ENCODE measurements around the gene CHST13.

The CHST13 gene

DNA sequence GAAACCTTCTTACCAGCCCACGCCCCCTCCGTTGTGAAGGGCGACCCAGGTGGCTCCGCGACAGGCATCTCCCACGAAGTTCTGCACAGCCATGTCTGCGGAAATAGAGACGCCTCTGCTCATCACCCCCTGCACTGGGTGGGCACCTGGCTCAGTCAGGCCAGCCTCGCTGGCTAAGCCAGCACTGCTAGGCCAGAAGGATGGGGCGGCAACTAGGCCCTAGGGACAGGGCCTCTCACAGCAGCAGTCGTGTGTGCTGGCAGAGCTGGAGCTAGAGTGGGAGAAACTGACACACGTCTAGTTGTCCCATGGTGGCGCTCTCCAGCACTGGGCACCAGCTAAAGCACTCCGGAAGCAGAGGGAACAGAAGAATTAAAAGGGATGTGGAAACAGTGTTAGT, 35.8 kb upstream of the CHST13 start:
- no peaks in the 10 kb centered on the region for H3K27me3 ChIP-seq (ENCODE audit: control insufficient read depth, insufficient read depth, low read length, poor library complexity, severe bottlenecking)
- H3K4me1 ChIP-seq (ENCODE audit: control insufficient read depth, insufficient read depth, low read length) = peaks cover 4% of the 10 kb centered on the region
- H3K36me3 ChIP-seq (ENCODE audit: control insufficient read depth, insufficient read depth, low read length) = no peaks in the 10 kb centered on the region
- 88% methylated on average over 14 of the region's 14 CpGs for WGBS, 2 experiments
- no peaks in the 10 kb centered on the region for H3K9me3 ChIP-seq (ENCODE audit: control insufficient read depth, low read length)
- H3K4me3 ChIP-seq (ENCODE audit: insufficient read depth, low read depth, low read length) = no peak overlapping the region
- no peak overlapping the region for H3K27ac ChIP-seq (ENCODE audit: insufficient read depth, low read depth, low read length, poor library complexity, severe bottlenecking)

GRCh38 chr3:126488886-126489569, 34.9 kb upstream of the CHST13 start:
- Histone ChIP-seq H3K4me3 (ENCODE audit: insufficient read depth, low read depth, low read length) (no peak overlapping the region), H3K27me3 (ENCODE audit: control insufficient read depth, insufficient read depth, low read length, poor library complexity, severe bottlenecking) (no peaks in the 10 kb centered on the region), H3K36me3 (ENCODE audit: control insufficient read depth, insufficient read depth, low read length) (no peaks in the 10 kb centered on the region), H3K9me3 (ENCODE audit: control insufficient read depth, low read length) (no peaks in the 10 kb centered on the region), H3K4me1 (ENCODE audit: control insufficient read depth, insufficient read depth, low read length) (peaks cover 4% of the 10 kb centered on the region), H3K27ac (ENCODE audit: insufficient read depth, low read depth, low read length, poor library complexity, severe bottlenecking) (no peak overlapping the region)
- WGBS, 2 experiments = 95 to 96% methylated on average over 16 of the region's 16 CpGs

GRCh38 chr3:126490619-126491018, 33.3 kb upstream of the CHST13 start:
- H3K4me3 ChIP-seq (ENCODE audit: insufficient read depth, low read depth, low read length) = no peak overlapping the region
- H3K27ac ChIP-seq (ENCODE audit: insufficient read depth, low read depth, low read length, poor library complexity, severe bottlenecking) = no peak overlapping the region
- H3K9me3 ChIP-seq (ENCODE audit: control insufficient read depth, low read length) = no peaks in the 10 kb centered on the region
- no peaks in the 10 kb centered on the region for H3K27me3 ChIP-seq (ENCODE audit: control insufficient read depth, insufficient read depth, low read length, poor library complexity, severe bottlenecking)
- H3K36me3 ChIP-seq (ENCODE audit: control insufficient read depth, insufficient read depth, low read length) = no peaks in the 10 kb centered on the region
- WGBS, 2 experiments = 77% methylated on average over 6 of the region's 6 CpGs
- H3K4me1 ChIP-seq (ENCODE audit: control insufficient read depth, insufficient read depth, low read length) = peaks cover 4% of the 10 kb centered on the region

DNA sequence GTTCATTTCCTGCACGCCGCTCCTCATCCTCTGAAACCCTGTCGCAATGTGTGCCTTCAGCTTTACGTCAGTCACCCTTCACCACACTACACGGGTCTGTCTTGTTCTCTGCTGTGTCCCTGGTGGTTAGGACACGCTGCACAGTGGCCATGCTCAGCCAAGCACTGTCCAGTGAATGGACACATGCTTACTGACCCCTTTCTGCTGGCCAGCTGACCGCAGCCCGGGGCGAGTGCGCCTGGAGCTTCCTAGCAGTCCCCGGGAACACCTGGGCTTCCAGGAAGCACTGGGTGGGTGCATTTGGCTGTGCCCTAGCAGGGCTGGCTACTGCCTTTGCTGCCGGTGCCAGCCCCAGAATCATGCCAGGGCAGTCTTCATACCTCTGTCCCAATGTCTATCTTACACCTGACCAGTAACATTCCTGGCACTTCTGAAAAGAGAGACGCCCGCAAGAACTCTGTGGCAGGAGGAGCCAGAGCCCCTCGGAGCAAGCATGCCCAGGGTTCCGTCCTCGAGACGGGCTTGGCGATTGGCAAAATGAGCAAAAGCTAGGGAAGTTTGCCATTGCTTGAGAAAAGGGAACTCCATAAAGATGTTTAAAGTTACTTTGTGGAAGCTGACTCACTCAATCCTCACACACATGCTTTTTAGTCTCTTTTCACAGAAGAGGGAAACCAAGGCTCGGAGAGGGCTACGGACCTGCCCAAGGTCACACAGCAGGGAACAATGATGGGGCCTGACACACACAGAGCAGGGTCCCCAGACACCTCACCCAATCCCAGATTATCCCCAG, 32.5 kb upstream of the CHST13 start:
- H3K4me1 ChIP-seq (ENCODE audit: control insufficient read depth, insufficient read depth, low read length) = peaks cover 4% of the 10 kb centered on the region
- no peaks in the 10 kb centered on the region for H3K27me3 ChIP-seq (ENCODE audit: control insufficient read depth, insufficient read depth, low read length, poor library complexity, severe bottlenecking)
- WGBS, 2 experiments = 93 to 94% methylated on average over 21 of the region's 21 CpGs
- no peaks in the 10 kb centered on the region for H3K36me3 ChIP-seq (ENCODE audit: control insufficient read depth, insufficient read depth, low read length)
- H3K4me3 ChIP-seq (ENCODE audit: insufficient read depth, low read depth, low read length) = no peak overlapping the region
- no peak overlapping the region for H3K27ac ChIP-seq (ENCODE audit: insufficient read depth, low read depth, low read length, poor library complexity, severe bottlenecking)
- no peaks in the 10 kb centered on the region for H3K9me3 ChIP-seq (ENCODE audit: control insufficient read depth, low read length)

- H3K36me3 ChIP-seq (ENCODE audit: control insufficient read depth, insufficient read depth, low read length) = no peaks in the 10 kb centered on the region
- no peaks in the 10 kb centered on the region for H3K9me3 ChIP-seq (ENCODE audit: control insufficient read depth, low read length)
- 89 to 91% methylated on average over 14 of the region's 14 CpGs for WGBS, 2 experiments
- H3K4me1 ChIP-seq (ENCODE audit: control insufficient read depth, insufficient read depth, low read length) = peaks cover 4% of the 10 kb centered on the region
- H3K27me3 ChIP-seq (ENCODE audit: control insufficient read depth, insufficient read depth, low read length, poor library complexity, severe bottlenecking) = no peaks in the 10 kb centered on the region
- H3K4me3 ChIP-seq (ENCODE audit: insufficient read depth, low read depth, low read length) = no peak overlapping the region
- H3K27ac ChIP-seq (ENCODE audit: insufficient read depth, low read depth, low read length, poor library complexity, severe bottlenecking) = no peak overlapping the region
These were observed 30.9 kb upstream of the CHST13 start for GRCh38 chr3:126493051-126493450.

GRCh38 chr3:126493739-126494138, 30.2 kb upstream of the CHST13 start:
- Histone ChIP-seq H3K9me3 (ENCODE audit: control insufficient read depth, low read length) (no peaks in the 10 kb centered on the region), H3K36me3 (ENCODE audit: control insufficient read depth, insufficient read depth, low read length) (no peaks in the 10 kb centered on the region), H3K4me1 (ENCODE audit: control insufficient read depth, insufficient read depth, low read length) (peaks cover 4% of the 10 kb centered on the region), H3K27ac (ENCODE audit: insufficient read depth, low read depth, low read length, poor library complexity, severe bottlenecking) (no peak overlapping the region), H3K4me3 (ENCODE audit: insufficient read depth, low read depth, low read length) (no peak overlapping the region), H3K27me3 (ENCODE audit: control insufficient read depth, insufficient read depth, low read length, poor library complexity, severe bottlenecking) (no peaks in the 10 kb centered on the region)
- 86 to 90% methylated on average over 8 to 9 of the region's 9 CpGs for whole genome bisulfite sequencing, 2 experiments

DNA sequence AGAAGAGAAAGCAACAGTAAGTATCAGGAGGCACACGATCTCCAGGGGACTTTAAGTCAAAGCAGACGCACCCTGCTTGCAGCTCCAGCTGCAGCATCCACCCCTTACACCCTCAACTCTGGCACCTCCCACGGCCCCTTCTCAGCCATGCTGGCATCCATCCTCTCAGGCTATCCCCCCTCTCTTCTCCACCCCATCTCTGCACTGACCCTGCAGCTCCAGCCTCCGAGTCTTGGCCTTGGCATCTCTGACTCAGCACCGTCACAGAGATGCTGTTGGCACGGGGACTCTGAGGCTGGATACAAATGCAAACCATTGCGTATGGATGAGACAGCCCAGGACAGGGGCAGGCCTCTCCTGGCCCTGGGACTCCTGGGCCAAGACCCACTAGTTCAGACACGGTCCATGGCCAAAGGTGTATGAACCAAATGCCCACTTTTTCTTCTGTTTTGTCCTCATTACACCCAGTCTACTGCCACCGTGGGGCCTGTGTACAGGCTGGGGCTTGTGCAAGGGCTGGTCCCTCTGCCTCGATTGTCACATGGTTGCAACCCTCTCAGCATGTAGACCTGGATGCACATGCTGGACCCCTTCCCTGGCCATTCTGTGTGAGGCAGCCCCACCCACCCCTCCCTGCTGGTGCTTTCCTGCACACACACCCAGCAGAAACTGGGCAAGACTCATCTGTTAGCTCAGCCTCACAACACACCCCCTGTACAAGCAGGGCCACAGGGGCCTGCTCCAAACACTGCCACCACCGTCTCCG, 29.6 kb upstream of the CHST13 start:
- WGBS, 2 experiments = 88 to 89% methylated on average over 12 of the region's 12 CpGs
- H3K4me3 ChIP-seq (ENCODE audit: insufficient read depth, low read depth, low read length) = no peak overlapping the region
- H3K9me3 ChIP-seq (ENCODE audit: control insufficient read depth, low read length) = no peaks in the 10 kb centered on the region
- peaks cover 4% of the 10 kb centered on the region for H3K4me1 ChIP-seq (ENCODE audit: control insufficient read depth, insufficient read depth, low read length)
- H3K27ac ChIP-seq (ENCODE audit: insufficient read depth, low read depth, low read length, poor library complexity, severe bottlenecking) = no peak overlapping the region
- H3K27me3 ChIP-seq (ENCODE audit: control insufficient read depth, insufficient read depth, low read length, poor library complexity, severe bottlenecking) = no peaks in the 10 kb centered on the region
- no peaks in the 10 kb centered on the region for H3K36me3 ChIP-seq (ENCODE audit: control insufficient read depth, insufficient read depth, low read length)

- Histone ChIP-seq H3K27me3 (ENCODE audit: control insufficient read depth, insufficient read depth, low read length, poor library complexity, severe bottlenecking) (no peaks in the 10 kb centered on the region), H3K4me1 (ENCODE audit: control insufficient read depth, insufficient read depth, low read length) (peaks cover 4% of the 10 kb centered on the region), H3K9me3 (ENCODE audit: control insufficient read depth, low read length) (no peaks in the 10 kb centered on the region), H3K36me3 (ENCODE audit: control insufficient read depth, insufficient read depth, low read length) (no peaks in the 10 kb centered on the region), H3K27ac (ENCODE audit: insufficient read depth, low read depth, low read length, poor library complexity, severe bottlenecking) (no peak overlapping the region), H3K4me3 (ENCODE audit: insufficient read depth, low read depth, low read length) (no peak overlapping the region)
- WGBS, 2 experiments = 96 to 98% methylated on average over 6 of the region's 6 CpGs
These were observed 29.1 kb upstream of the CHST13 start for GRCh38 chr3:126494970-126495230.

GRCh38 chr3:126495786-126496185, 28.2 kb upstream of the CHST13 start:
- WGBS, 2 experiments = 94 to 95% methylated on average over 8 of the region's 8 CpGs
- no peaks in the 10 kb centered on the region for H3K27me3 ChIP-seq (ENCODE audit: control insufficient read depth, insufficient read depth, low read length, poor library complexity, severe bottlenecking)

More at GRCh38 chr3:126495786-126496185, 28.2 kb upstream of the CHST13 start:
- Histone ChIP-seq H3K4me1 (ENCODE audit: control insufficient read depth, insufficient read depth, low read length) (peaks cover 3% of the 10 kb centered on the region), H3K27ac (ENCODE audit: insufficient read depth, low read depth, low read length, poor library complexity, severe bottlenecking) (no peak overlapping the region), H3K4me3 (ENCODE audit: insufficient read depth, low read depth, low read length) (no peak overlapping the region), H3K36me3 (ENCODE audit: control insufficient read depth, insufficient read depth, low read length) (no peaks in the 10 kb centered on the region), H3K9me3 (ENCODE audit: control insufficient read depth, low read length) (no peaks in the 10 kb centered on the region)

All from ectodermal cell (in vitro differentiated cells).